Endodermal cell (in vitro differentiated cells): ENCODE measurements around the gene MFSD6L. TPM values are rescaled to one million over a fixed set of nuclear protein-coding genes. Genes with fewer than 3 reads are reported as not detected.

ENCODE experiments used
- DNase-seq: peaks from one replicate; pipeline ENCODE4 v3.0.0-alpha.2; 2017
- H3K27ac ChIP-seq: 2 replicates; pipeline ENCODE4 v1.5.1; 2013; ENCODE audit warnings: mild to moderate bottlenecking, low read depth, low read length, moderate library complexity
- H3K27me3 ChIP-seq: 2 replicates; pipeline ENCODE4 v1.6.1; 2013; ENCODE audit warnings: mild to moderate bottlenecking, low read length, moderate library complexity; ENCODE audit not compliant: insufficient read depth, control insufficient read depth, poor library complexity, severe bottlenecking
- H3K36me3 ChIP-seq: 2 replicates; pipeline ENCODE4 v1.7.0; 2013; ENCODE audit warnings: mild to moderate bottlenecking, low read length, moderate library complexity; ENCODE audit not compliant: control insufficient read depth, insufficient read depth
- H3K4me1 ChIP-seq: one replicate; pipeline ENCODE4 v1.7.0; 2013; ENCODE audit warnings: low read length; ENCODE audit not compliant: control insufficient read depth, insufficient read depth
- H3K4me3 ChIP-seq: 2 replicates; pipeline ENCODE4 v1.5.1; 2013; ENCODE audit warnings: mild to moderate bottlenecking, low read length, moderate library complexity
- H3K9ac ChIP-seq: 2 replicates; pipeline ENCODE4 v1.6.1; 2013; ENCODE audit warnings: mild to moderate bottlenecking, low read length, moderate library complexity; ENCODE audit not compliant: poor library complexity, severe bottlenecking; ENCODE audit errors: extremely low read depth
- H3K9me3 ChIP-seq: 2 replicates; pipeline ENCODE4 v1.6.1; 2013; ENCODE audit warnings: mild to moderate bottlenecking, low read length, moderate library complexity; ENCODE audit not compliant: control insufficient read depth
- H3K27ac Mint-ChIP-seq: 2 replicates; pipeline ENCODE4 v1.8.0; 2020; ENCODE audit warnings: mixed read lengths
- H3K27me3 Mint-ChIP-seq: 2 replicates; pipeline ENCODE4 v1.8.0; 2021; ENCODE audit warnings: mild to moderate bottlenecking, mixed read lengths; ENCODE audit not compliant: insufficient read depth
- H3K36me3 Mint-ChIP-seq: 2 replicates; pipeline ENCODE4 v1.8.0; 2020; ENCODE audit warnings: low read depth, mixed read lengths
- H3K4me1 Mint-ChIP-seq: 2 replicates; pipeline ENCODE4 v1.8.0; 2020; ENCODE audit warnings: mixed read lengths
- H3K4me3 Mint-ChIP-seq: 2 replicates; pipeline ENCODE4 v1.8.0; 2020; ENCODE audit warnings: mild to moderate bottlenecking, moderate library complexity, mixed read lengths
- H3K9me3 Mint-ChIP-seq: 2 replicates; pipeline ENCODE4 v1.8.0; 2020; ENCODE audit warnings: mild to moderate bottlenecking, mixed read lengths
- CTCF ChIP-seq: fragments of 200-600 bp; sonication (generic); conservative IDR thresholded peaks from 2 replicates; pipeline ENCODE4 v1.5.0; 2021; ENCODE audit warnings: antibody characterized with exemption, mild to moderate bottlenecking
- WGBS, 2 experiments: methylation state at CpG; one replicate each; pipeline versions ENCODE4 v1.1.5 to v1.1.7; 2013; ENCODE audit warnings: missing lambda C conversion rate in 2 of 2, mixed read lengths in 1 of 2; ENCODE audit not compliant: insufficient coverage in 1 of 2, insufficient read length in 1 of 2; 5-methylcytosine and 5-hydroxymethylcytosine counted together
- total RNA-seq, 2 donors: library from RNA; stranded (reverse); fragmentation: NEBNext Ultra II Directional in 1 of 2; extraction: Animal tissue kit (Norgen Biotek cat#: 25700) in 1 of 2; gene quantifications; 2 replicates in 1 of 2; 3 replicates in 1 of 2; pipeline ENCODE4 v1.2.1, GENCODE V29; 2021

The MFSD6L gene
- total RNA-seq, 2 donors from 2014 or later, result 3.3 to 5.1 TPM

- Histone ChIP-seq H3K9ac (no peak overlapping the region), H3K9me3 (peaks cover 16% of the 10 kb centered on the region), H3K27me3 (peaks cover 12% of the 10 kb centered on the region), H3K4me3 (peak overlapping the region; percentile 14), H3K36me3 (no peaks in the 10 kb centered on the region), H3K27ac (no peak overlapping the region), H3K4me1 (peaks cover 14% of the 10 kb centered on the region)
- H3K9me3 Mint-ChIP-seq, result peaks cover 17% of the 10 kb centered on the region
- no peak for DNase-seq
- no peak for TF ChIP-seq CTCF
- no peak overlapping the region for H3K4me3 Mint-ChIP-seq
- H3K27me3 Mint-ChIP-seq, result peaks cover 16% of the 10 kb centered on the region
- no peak overlapping the region for H3K27ac Mint-ChIP-seq
- WGBS, 2 experiments, result 93 to 95% methylated on average over 2 of the region's 2 CpGs
- H3K4me1 Mint-ChIP-seq, result peaks cover 18% of the 10 kb centered on the region
- H3K36me3 Mint-ChIP-seq, result peaks cover 5% of the 10 kb centered on the region
Observed at GRCh38 chr17:8791910-8792270, 7.3 kb downstream of the MFSD6L start.

- Mint-ChIP-seq H3K36me3 (peaks cover 5% of the 10 kb centered on the region), H3K9me3 (peaks cover 17% of the 10 kb centered on the region), H3K27ac (no peak overlapping the region), H3K27me3 (peaks cover 13% of the 10 kb centered on the region), H3K4me3 (no peak overlapping the region), H3K4me1 (peaks cover 18% of the 10 kb centered on the region)
- Histone ChIP-seq H3K27ac (no peak overlapping the region), H3K9me3 (peaks cover 16% of the 10 kb centered on the region), H3K4me1 (peaks cover 14% of the 10 kb centered on the region), H3K36me3 (no peaks in the 10 kb centered on the region), H3K4me3 (peak overlapping the region; percentile 14), H3K27me3 (peaks cover 10% of the 10 kb centered on the region), H3K9ac (no peak overlapping the region)
- 88 to 100% methylated on average over 1 to 4 of the region's 4 CpGs for WGBS, 2 experiments
- TF ChIP-seq CTCF, result peak; percentile 73
- DNase-seq, result no peak
Observed at GRCh38 chr17:8791248-8791909, 7.8 kb downstream of the MFSD6L start.

GRCh38 chr17:8789743-8790142 lies 9.4 kb downstream of the MFSD6L start:
- Histone ChIP-seq H3K9ac (no peak overlapping the region), H3K4me1 (peaks cover 14% of the 10 kb centered on the region), H3K9me3 (peaks cover 16% of the 10 kb centered on the region), H3K4me3 (no peak overlapping the region), H3K36me3 (no peaks in the 10 kb centered on the region), H3K27ac (no peak overlapping the region), H3K27me3 (peaks cover 10% of the 10 kb centered on the region)
- DNase-seq, result peak; percentile 86
- TF ChIP-seq CTCF, result no peak
- Mint-ChIP-seq H3K36me3 (peaks cover 5% of the 10 kb centered on the region), H3K27me3 (peaks cover 9% of the 10 kb centered on the region), H3K4me3 (no peak overlapping the region), H3K4me1 (peaks cover 18% of the 10 kb centered on the region), H3K27ac (no peak overlapping the region), H3K9me3 (peaks cover 17% of the 10 kb centered on the region)
- 68 to 73% methylated on average over 9 to 10 of the region's 10 CpGs for WGBS, 2 experiments
